HG03469 (cell line): ENCODE results near the gene KMT5C.

Experiments
- ATAC-seq: cut with Tn5 transposase; IDR thresholded peaks from one replicate; pipeline ENCODE4 v1.9.1; 2021; ENCODE audit warnings: mild to moderate bottlenecking, moderate library complexity, moderate number of reproducible peaks; ENCODE audit not compliant: unreplicated experiment

KMT5C gene

DNA sequence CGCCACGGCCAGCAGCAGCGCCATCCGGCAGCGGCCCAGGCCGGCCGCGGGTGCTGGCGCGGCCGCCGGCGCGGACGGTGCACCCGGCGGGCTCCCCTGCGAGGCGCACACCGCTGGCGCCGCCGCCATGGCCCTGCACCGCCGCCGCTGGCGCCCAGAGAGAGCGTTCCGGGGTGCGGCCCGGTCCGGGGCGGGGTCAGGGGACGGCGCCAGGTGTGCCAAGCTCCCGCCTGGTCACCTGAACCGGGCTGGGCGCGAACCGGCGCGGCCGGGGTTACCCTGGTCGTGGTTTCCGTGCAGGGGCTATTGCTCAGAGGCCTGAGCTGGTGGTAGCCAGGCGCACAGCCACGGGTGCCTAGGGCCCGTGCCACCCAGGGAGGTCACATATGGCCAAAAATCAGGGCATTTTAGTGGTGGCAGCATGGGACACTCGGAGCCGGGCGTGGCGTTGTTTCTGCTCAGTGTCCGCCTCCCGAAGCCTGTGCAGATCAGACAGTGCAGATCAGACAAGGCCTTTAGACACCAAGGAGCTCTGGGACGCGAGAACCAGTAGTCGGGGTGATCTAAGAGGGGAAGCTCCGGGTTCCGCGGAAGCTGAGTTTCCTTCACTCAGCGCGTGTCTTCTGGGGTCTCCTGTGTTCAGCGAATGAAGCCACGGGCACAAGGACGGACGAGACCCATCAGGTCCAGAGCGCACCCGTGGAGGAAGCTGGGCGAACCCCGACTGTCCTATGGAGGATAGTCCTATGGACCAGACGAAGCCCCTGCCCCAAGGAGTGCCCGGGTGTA lies 44.6 kb downstream of the KMT5C start, which contains the start of gene TMEM238:
TSS of gene TMEM238 (minus strand) at position 162 of the 789 bp plus-strand sequence. CDS start at position 129, 33 bp downstream.
- no peak for ATAC-seq

DNA sequence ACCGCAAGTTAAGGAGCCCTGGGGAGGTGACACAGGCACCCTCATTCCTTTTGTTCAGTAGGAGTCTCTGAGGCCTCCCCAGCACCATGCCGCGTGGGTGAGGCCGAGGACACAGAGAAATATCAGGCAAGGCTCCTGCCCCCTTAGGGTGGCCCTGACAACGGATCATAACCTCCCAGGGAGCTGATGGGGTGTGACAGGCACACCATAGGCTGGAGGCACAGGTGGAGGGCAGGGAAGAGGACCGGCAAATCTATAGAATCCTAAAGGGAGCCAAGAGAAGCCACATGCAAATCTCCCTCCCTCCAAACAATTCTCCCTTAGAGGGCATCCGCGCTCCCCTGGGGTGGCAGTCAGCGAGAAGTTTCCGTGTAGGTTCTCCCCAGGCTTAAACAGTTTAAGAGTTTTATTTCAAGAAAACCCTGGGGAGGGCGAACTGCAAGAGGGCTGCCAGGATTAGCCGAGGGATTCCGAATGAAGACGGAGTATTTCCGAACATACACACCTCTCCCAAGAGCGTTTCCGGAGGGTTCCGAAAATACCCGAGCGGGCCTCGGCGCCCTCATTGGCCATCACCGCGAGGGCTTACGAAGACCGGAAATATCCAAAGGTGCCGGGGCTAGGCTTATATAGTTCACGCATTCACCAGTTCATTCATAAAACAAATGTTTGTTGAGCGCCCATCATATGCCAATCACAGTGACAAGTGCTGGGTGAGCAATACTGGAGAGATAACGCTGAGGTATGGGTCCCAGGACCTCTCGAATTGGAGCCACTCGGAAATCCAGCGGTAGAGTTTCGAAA lies 45.4 kb downstream of the KMT5C start:
- ATAC-seq = peak; percentile 35

DNA sequence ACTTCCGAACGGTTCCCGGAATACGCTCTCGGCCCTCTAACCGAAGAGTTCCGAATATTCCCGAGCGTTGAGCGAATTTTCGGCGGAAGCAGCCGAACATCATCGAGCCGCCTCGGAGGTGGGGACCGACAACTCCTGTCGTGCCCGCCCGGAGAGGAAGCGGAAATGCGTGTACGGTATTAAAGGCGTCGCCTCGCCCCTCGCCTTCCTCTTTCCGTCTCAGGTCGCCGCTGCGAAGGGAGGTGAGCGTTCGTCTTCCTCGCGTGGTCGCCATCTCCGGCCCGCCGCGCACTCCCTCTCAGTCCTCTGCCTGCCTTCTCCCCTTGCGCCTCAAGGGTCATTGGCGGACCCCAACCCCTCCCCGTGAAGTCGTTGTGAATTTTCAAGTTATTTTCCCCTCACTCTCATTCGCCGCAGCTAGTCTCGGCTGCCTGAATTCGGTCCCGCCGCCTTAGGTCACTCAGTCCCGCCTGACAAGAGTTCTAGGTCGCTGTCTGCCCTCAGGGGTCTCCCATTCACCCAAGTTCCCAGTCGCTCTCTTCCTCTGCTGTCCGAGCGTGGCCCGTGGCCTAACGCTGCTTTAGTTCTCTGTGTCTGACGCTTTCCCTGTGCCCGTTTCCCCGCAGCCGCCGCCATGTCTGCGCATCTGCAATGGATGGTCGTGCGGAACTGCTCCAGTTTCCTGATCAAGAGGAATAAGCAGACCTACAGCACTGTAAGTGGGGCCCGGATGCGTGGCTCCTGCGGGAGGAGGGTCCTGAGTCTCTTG lies 46.2 kb downstream of the KMT5C start, which contains the start of gene RPL28:
TSS of gene RPL28 (plus strand) at position 209 of the 769 bp plus-strand sequence. CDS start at position 635, 426 bp downstream.
- peak; percentile 53 for ATAC-seq

DNA sequence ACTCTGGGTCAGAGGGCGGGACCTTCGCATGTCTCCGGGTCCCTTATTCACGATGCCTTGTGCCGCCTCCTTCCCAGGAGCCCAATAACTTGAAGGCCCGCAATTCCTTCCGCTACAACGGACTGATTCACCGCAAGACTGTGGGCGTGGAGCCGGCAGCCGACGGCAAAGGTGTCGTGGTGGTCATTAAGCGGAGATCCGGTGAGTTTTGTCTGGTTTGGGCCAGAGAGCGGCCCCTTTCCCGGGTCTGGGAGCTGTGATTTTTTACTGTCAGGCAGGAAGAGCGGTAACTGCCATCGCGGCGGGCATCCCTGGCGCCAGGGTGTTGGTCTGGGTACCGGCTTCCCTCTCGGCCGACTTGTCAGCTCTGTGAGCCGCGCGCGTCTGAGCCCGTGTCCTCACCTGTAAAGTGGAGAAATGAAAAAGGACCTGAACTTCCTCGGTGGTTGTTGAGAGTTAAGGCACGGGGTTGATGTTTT lies 46.9 kb downstream of the KMT5C start:
- no peak for ATAC-seq

DNA sequence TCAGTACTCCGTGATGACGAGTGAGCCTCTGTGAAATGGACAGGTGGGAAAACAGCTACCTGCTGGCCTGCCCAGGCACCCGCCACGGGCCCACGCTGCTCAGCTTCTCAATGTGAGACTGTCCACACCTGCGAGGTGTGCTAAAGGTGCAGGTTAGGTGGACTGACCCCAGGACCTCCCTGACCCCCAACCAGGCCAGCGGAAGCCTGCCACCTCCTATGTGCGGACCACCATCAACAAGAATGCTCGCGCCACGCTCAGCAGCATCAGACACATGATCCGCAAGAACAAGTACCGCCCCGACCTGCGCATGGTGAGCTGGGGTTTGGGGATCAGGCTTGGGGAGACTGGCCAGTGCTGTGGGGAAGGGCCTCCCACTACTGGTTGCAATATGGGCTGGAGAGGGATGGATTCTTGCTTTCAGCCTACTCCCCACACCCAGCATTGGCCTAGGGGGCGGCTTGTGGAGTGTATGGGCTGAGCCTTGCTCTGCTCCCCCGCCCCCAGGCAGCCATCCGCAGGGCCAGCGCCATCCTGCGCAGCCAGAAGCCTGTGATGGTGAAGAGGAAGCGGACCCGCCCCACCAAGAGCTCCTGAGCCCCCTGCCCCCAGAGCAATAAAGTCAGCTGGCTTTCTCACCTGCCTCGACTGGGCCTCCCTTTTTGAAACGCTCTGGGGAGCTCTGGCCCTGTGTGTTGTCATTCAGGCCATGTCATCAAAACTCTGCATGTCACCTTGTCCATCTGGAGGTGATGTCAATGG lies 48.2 kb downstream of the KMT5C start:
- no peak for ATAC-seq

DNA sequence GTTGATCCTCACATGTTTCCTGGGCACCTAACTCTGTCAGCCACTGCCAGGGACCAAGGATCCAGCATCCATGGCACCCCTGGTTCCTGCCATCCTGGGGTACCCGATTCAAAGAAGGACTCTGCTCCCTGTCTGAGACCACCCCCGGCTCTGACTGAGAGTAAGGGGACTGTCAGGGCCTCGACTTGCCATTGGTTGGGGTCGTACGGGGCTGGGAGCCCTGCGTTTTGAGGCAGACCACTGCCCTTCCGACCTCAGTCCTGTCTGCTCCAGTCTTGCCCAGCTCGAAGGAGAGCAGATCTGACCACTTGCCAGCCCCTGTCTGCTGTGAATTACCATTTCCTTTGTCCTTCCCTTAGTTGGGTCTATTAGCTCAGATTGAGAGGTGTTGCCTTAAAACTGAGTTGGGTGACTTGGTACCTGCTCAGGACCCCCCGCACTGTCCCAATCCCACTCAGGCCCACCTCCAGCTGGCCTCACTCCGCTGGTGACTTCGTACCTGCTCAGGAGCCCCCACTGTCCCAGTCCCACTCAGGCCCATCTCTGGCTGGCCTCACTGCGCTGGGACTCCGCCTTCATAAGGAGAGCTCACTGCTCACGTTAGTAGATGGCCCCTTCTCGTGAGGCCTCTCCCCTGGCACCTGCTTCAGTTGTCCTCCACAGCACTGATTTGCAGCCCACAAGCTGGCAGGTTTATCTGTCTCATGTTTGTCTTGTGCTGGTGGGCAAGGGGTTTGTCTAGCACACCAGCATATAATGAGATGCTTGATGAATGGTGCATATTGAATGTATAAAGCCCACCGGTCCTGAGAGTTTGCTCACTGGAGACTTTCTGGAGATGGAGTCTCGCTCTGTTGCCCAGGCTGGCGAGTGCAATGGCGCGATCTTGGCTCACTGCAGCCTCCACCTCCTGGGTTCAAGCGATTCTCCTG lies 50.0 kb downstream of the KMT5C start:
- no peak for ATAC-seq

DNA sequence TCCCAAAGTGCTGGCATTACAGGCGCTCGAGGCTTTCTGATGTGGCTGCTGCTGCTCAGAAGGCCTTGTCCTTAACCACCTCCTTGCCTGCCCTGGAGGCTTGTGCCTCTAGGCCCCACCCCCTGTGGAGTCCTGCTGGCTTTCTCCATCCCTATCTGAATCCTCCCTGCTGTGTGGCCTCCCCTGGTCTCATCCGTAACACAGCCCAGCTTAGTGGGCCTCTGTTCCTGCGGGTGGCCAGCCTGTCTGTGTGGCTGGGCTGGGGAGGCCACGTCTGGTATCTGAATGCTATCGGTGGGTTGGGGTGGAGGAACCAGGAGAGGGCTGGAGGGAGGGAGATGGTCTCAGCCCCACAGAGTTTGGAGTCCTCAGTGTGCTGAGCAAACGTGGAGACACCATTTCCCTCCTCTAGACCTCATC lies 50.8 kb downstream of the KMT5C start:
- no peak for ATAC-seq

DNA sequence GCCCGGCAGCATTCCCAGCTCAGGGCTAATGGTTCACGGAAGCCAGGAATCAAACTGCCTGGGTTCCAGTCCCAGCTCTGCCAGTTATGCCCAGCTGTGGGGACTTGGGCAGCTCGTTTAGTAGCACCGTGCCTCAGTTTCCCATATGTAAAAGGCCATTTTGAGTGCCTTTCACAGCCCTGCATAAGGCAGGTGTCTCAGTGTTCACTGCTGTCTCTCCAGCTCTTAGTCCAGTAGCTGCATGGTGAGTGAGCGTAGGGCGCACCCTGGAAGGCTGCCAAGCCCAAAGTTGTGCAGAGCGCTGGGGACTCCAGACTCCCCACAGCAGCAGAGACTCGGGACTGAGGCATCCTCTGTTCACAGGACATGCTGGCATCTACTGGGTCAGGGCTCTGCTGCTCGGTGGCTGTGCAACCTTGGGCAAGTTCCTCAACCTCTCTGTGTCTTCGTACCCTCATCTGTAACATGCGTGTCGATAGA lies 51.6 kb downstream of the KMT5C start:
- ATAC-seq = no peak

DNA sequence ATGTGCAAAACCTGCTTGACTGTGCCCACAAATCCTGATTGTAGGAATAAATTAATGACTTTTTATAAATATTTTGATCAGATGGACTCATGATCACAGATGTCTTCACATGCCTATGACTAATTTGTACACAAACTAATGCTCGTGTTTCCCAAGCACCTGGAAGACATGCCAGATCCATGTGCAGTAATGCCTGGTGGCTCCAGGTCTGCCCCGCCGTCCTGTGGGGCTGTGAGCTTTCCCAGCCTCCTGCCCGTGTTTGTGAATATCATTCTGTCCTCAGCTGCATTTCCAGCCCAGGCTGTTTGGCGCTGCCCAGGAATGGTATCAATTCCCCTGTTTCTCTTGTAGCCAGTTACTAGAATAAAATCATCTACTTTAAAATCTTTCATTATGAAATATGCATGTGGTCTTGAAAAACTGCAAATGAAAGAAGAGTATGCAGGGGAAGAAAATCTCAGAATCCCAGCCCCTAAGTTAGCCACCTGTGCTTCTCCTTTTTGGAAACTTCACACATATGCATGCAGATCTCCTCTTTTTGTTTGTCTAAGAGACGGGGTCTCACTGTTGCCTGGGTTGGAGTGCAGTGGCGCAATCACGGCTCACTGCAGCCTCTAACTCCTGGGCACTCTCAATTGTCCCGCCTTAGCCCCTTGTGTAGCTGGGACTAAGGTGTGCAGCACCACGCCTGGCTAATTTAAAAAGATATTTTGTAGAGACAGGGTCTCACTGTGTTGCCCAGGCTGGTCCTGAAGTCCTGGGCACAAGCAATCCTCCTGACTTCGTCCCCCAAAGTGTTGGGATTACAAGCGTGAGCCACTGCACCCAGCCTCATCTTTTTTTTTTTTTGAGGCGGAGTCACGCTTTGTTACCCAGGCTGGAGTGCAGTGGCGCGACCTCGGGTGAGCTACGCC lies 52.3 kb downstream of the KMT5C start:
- ATAC-seq = no peak

DNA sequence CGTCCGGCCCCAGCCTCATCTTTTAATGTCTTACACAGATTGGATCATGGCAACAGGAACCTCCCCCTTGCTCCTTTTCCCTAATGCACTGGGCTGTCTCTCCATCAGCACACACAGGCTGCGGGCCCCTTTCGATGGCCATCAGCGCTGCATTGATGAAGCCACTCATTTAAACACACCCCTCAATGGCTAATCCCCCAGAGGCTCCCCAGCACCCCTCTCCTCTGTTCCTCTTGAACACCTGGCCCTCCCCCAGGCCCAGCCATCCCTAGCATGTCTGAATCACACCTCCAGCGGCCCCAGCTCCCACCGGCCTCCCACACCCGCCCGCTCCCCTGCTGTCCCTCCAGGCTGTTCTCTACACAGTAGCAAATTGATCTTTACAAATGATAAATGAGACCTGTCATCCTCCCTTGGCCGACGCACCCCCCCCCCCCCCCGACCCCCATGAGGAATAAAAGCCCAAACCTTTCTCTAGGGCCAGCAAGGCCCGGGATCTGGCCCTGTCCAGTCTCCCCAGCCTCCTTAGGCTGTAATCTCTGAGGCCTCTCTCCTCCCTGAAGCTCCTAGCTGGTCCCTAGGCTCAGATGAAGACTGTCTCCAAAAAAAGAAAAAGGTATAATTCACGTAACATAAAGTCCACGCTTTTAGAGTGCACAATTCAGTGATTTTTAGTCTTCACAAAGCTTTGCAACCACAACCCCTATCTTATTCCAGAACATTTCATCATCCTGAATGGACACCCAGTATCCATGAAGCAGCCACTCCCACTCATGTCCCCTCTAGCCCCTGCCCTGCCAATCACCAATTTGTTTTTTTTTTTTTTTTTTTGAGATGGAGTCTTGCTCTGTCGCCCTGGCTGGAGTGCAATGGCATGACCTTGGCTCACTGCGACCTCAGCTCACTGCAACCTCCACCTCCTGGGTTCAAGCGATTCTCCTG lies 53.4 kb downstream of the KMT5C start:
- ATAC-seq = no peak
